Measurements from ENCODE around the gene SCIN.

SCIN gene

DNA sequence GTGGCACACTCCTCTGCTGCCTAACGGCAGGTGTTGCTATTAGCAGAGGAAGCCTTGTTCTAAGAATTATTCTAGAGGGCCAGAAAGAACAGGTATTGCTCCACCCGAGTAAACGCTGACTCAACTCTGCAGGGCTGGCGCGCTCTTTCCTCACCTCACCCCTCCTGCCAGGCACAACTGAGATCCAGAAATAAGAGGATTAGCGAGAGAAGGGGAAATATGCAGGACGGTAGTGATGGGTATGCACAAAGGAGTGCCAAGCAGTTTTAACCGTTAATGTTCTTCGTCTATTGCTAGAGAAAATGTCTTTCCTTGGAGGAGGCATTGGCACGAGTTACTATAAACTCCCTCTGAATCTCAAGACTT is 369 bp upstream of the SCIN start:
- H3K9me3 ChIP-seq (ENCODE audit: control insufficient read depth in 1 of 2, low read length in 2 of 2) = no peaks in the 10 kb centered on the region
- peaks cover 9% of the 10 kb centered on the region for H3K27me3 ChIP-seq (ENCODE audit: low read depth, low read length)
- no peak overlapping the region for H3K27ac ChIP-seq (ENCODE audit: low read length)
- peak overlapping the region; percentile 66 to 68 for H3K4me3 ChIP-seq (ENCODE audit: low read depth in 1 of 2, low read length in 2 of 2)
- H3K36me3 ChIP-seq (ENCODE audit: control insufficient read depth in 1 of 2, insufficient read depth in 2 of 2, low read length in 2 of 2) = no peaks in the 10 kb centered on the region
- peaks cover 7 to 14% of the 10 kb centered on the region in 2 donors for H3K4me1 ChIP-seq (ENCODE audit: control insufficient read depth in 1 of 2, insufficient read depth in 2 of 2, low read length in 2 of 2)

- H3K27ac ChIP-seq (ENCODE audit: low read length) = no peak overlapping the region
- H3K4me3 ChIP-seq (ENCODE audit: low read depth in 1 of 2, low read length in 2 of 2) = no peak overlapping the region
Observed at GRCh38 chr7:12571691-12572090, 1.2 kb downstream of the SCIN start.

DNA sequence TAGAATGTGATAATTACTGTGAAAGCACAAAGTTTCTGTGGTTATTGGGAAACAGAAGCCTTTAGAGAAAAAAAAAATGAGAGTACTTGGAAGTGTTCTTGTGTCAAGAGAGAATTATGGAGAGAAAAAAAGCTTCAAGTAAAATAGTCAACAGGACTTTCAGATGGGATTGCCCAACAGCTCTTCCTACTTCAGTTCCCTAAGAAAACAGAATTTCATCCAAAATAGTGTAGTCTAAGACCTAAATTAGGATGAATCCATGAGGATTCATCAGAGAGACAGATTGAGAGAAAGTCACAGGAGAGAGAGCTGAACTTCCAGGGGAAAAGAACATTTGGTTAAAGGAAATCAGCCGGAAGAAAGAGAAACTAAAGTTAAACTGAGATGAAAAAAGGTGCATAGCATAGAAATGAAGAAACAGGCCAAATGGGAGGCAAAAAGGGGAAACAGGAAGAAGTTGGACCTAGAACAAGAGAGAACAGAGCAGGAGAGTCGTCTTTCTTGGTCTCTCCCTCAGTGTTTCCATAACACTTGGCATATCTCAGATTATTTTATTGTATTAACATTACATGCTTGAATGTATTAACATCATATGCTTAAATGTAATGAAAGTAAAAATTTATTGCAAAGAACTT is 2.5 kb downstream of the SCIN start:
- Histone ChIP-seq H3K4me1 (ENCODE audit: control insufficient read depth in 1 of 2, insufficient read depth in 2 of 2, low read length in 2 of 2) (peaks cover 7 to 14% of the 10 kb centered on the region in 2 donors), H3K36me3 (ENCODE audit: control insufficient read depth in 1 of 2, insufficient read depth in 2 of 2, low read length in 2 of 2) (no peaks in the 10 kb centered on the region), H3K27me3 (ENCODE audit: low read depth, low read length) (peaks cover 9% of the 10 kb centered on the region), H3K27ac (ENCODE audit: low read length) (no peak overlapping the region), H3K9me3 (ENCODE audit: control insufficient read depth in 1 of 2, low read length in 2 of 2) (no peaks in the 10 kb centered on the region), H3K4me3 (ENCODE audit: low read depth in 1 of 2, low read length in 2 of 2) (no peak overlapping the region)

More at GRCh38 chr7:12571691-12572090, 1.2 kb downstream of the SCIN start:
- H3K9me3 ChIP-seq (ENCODE audit: control insufficient read depth in 1 of 2, low read length in 2 of 2) = no peaks in the 10 kb centered on the region
- peaks cover 7 to 14% of the 10 kb centered on the region in 2 donors for H3K4me1 ChIP-seq (ENCODE audit: control insufficient read depth in 1 of 2, insufficient read depth in 2 of 2, low read length in 2 of 2)
- no peaks in the 10 kb centered on the region for H3K36me3 ChIP-seq (ENCODE audit: control insufficient read depth in 1 of 2, insufficient read depth in 2 of 2, low read length in 2 of 2)
- H3K27me3 ChIP-seq (ENCODE audit: low read depth, low read length) = peaks cover 9% of the 10 kb centered on the region

DNA sequence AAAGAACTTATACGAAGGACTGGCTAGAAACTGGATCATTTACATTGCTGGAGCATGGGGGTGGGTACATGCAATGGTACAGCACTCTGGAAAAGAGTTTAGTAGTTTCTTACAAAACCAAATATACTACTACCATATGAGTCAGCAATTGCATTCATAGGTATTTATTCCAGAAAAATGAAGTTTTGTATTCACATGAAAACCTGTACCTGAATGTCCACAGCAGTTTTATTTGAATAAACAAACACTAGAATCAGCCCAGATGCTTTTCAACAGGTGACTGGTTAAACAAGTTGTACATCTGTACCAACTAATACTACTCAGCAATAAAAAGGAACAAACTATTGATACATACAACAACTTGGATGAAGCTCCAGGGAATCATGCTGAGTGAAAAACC is 3.4 kb downstream of the SCIN start:
- Histone ChIP-seq H3K27me3 (ENCODE audit: low read depth, low read length) (peaks cover 9% of the 10 kb centered on the region), H3K36me3 (ENCODE audit: control insufficient read depth in 1 of 2, insufficient read depth in 2 of 2, low read length in 2 of 2) (no peaks in the 10 kb centered on the region), H3K4me1 (ENCODE audit: control insufficient read depth in 1 of 2, insufficient read depth in 2 of 2, low read length in 2 of 2) (peaks cover 7 to 14% of the 10 kb centered on the region in 2 donors), H3K9me3 (ENCODE audit: control insufficient read depth in 1 of 2, low read length in 2 of 2) (no peaks in the 10 kb centered on the region), H3K27ac (ENCODE audit: low read length) (no peak overlapping the region), H3K4me3 (ENCODE audit: low read depth in 1 of 2, low read length in 2 of 2) (no peak overlapping the region)

- Histone ChIP-seq H3K9me3 (ENCODE audit: control insufficient read depth in 1 of 2, low read length in 2 of 2) (no peaks in the 10 kb centered on the region), H3K27me3 (ENCODE audit: low read depth, low read length) (no peaks in the 10 kb centered on the region), H3K4me3 (ENCODE audit: low read depth in 1 of 2, low read length in 2 of 2) (no peak overlapping the region), H3K36me3 (ENCODE audit: control insufficient read depth in 1 of 2, insufficient read depth in 2 of 2, low read length in 2 of 2) (no peaks in the 10 kb centered on the region), H3K27ac (ENCODE audit: low read length) (no peak overlapping the region), H3K4me1 (ENCODE audit: control insufficient read depth in 1 of 2, insufficient read depth in 2 of 2, low read length in 2 of 2) (no peaks in the 10 kb centered on the region)
Observed at GRCh38 chr7:12578930-12579640, 8.6 kb downstream of the SCIN start.

- no peaks in the 10 kb centered on the region for H3K36me3 ChIP-seq (ENCODE audit: control insufficient read depth in 1 of 2, insufficient read depth in 2 of 2, low read length in 2 of 2)
- H3K4me3 ChIP-seq (ENCODE audit: low read depth in 1 of 2, low read length in 2 of 2) = no peak overlapping the region
- no peak overlapping the region for H3K27ac ChIP-seq (ENCODE audit: low read length)
- no peaks in the 10 kb centered on the region for H3K9me3 ChIP-seq (ENCODE audit: control insufficient read depth in 1 of 2, low read length in 2 of 2)
- H3K4me1 ChIP-seq (ENCODE audit: control insufficient read depth in 1 of 2, insufficient read depth in 2 of 2, low read length in 2 of 2) = no peaks in the 10 kb centered on the region
- H3K27me3 ChIP-seq (ENCODE audit: low read depth, low read length) = no peaks in the 10 kb centered on the region
Observed at GRCh38 chr7:12581897-12582296, 11.4 kb downstream of the SCIN start.

- Histone ChIP-seq H3K27me3 (ENCODE audit: low read depth, low read length) (no peaks in the 10 kb centered on the region), H3K36me3 (ENCODE audit: control insufficient read depth in 1 of 2, insufficient read depth in 2 of 2, low read length in 2 of 2) (no peaks in the 10 kb centered on the region), H3K4me1 (ENCODE audit: control insufficient read depth in 1 of 2, insufficient read depth in 2 of 2, low read length in 2 of 2) (no peaks in the 10 kb centered on the region), H3K4me3 (ENCODE audit: low read depth in 1 of 2, low read length in 2 of 2) (no peak overlapping the region), H3K9me3 (ENCODE audit: control insufficient read depth in 1 of 2, low read length in 2 of 2) (no peaks in the 10 kb centered on the region), H3K27ac (ENCODE audit: low read length) (no peak overlapping the region)
Observed at GRCh38 chr7:12582362-12582761, 11.8 kb downstream of the SCIN start.

GRCh38 chr7:12583176-12583575 is 12.7 kb downstream of the SCIN start:
- no peak overlapping the region for H3K27ac ChIP-seq (ENCODE audit: low read length)
- H3K36me3 ChIP-seq (ENCODE audit: control insufficient read depth in 1 of 2, insufficient read depth in 2 of 2, low read length in 2 of 2) = no peaks in the 10 kb centered on the region
- no peaks in the 10 kb centered on the region for H3K9me3 ChIP-seq (ENCODE audit: control insufficient read depth in 1 of 2, low read length in 2 of 2)
- no peaks in the 10 kb centered on the region for H3K27me3 ChIP-seq (ENCODE audit: low read depth, low read length)
- H3K4me1 ChIP-seq (ENCODE audit: control insufficient read depth in 1 of 2, insufficient read depth in 2 of 2, low read length in 2 of 2) = no peaks in the 10 kb centered on the region
- H3K4me3 ChIP-seq (ENCODE audit: low read depth in 1 of 2, low read length in 2 of 2) = no peak overlapping the region

GRCh38 chr7:12583922-12584321 is 13.4 kb downstream of the SCIN start:
- Histone ChIP-seq H3K27ac (ENCODE audit: low read length) (no peak overlapping the region), H3K9me3 (ENCODE audit: control insufficient read depth in 1 of 2, low read length in 2 of 2) (no peaks in the 10 kb centered on the region), H3K4me3 (ENCODE audit: low read depth in 1 of 2, low read length in 2 of 2) (no peak overlapping the region), H3K36me3 (ENCODE audit: control insufficient read depth in 1 of 2, insufficient read depth in 2 of 2, low read length in 2 of 2) (no peaks in the 10 kb centered on the region), H3K27me3 (ENCODE audit: low read depth, low read length) (no peaks in the 10 kb centered on the region), H3K4me1 (ENCODE audit: control insufficient read depth in 1 of 2, insufficient read depth in 2 of 2, low read length in 2 of 2) (no peaks in the 10 kb centered on the region)

- H3K27ac ChIP-seq (ENCODE audit: low read length) = no peak overlapping the region
- H3K4me3 ChIP-seq (ENCODE audit: low read depth in 1 of 2, low read length in 2 of 2) = no peak overlapping the region
- no peaks in the 10 kb centered on the region for H3K9me3 ChIP-seq (ENCODE audit: control insufficient read depth in 1 of 2, low read length in 2 of 2)
- no peaks in the 10 kb centered on the region for H3K36me3 ChIP-seq (ENCODE audit: control insufficient read depth in 1 of 2, insufficient read depth in 2 of 2, low read length in 2 of 2)
- no peaks in the 10 kb centered on the region for H3K27me3 ChIP-seq (ENCODE audit: low read depth, low read length)
- no peaks in the 10 kb centered on the region for H3K4me1 ChIP-seq (ENCODE audit: control insufficient read depth in 1 of 2, insufficient read depth in 2 of 2, low read length in 2 of 2)
Observed at GRCh38 chr7:12584930-12585329, 14.4 kb downstream of the SCIN start.

DNA sequence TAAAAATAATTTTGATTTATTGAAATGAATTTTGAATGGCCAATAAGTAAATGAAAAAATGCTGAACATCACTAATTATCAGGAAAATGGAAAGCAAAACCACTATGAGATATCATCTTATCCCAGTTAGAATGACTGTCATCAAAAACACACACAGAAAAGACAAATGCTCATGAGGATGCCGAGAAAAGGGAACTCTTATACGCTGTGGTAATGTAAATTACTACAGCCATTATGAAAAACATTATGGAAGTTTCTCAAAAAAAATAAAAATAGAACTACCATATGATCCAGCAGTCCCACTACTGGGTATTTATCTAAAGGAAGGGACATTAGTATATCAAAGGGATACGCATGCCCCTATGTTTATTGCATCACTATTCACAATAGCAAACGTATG is 15.8 kb downstream of the SCIN start:
- Histone ChIP-seq H3K27ac (ENCODE audit: low read length) (no peak overlapping the region), H3K4me3 (ENCODE audit: low read depth in 1 of 2, low read length in 2 of 2) (no peak overlapping the region), H3K9me3 (ENCODE audit: control insufficient read depth in 1 of 2, low read length in 2 of 2) (no peaks in the 10 kb centered on the region), H3K27me3 (ENCODE audit: low read depth, low read length) (no peaks in the 10 kb centered on the region), H3K4me1 (ENCODE audit: control insufficient read depth in 1 of 2, insufficient read depth in 2 of 2, low read length in 2 of 2) (no peaks in the 10 kb centered on the region), H3K36me3 (ENCODE audit: control insufficient read depth in 1 of 2, insufficient read depth in 2 of 2, low read length in 2 of 2) (no peaks in the 10 kb centered on the region)
